ENCODE results near the gene TSPAN13.

DNA sequence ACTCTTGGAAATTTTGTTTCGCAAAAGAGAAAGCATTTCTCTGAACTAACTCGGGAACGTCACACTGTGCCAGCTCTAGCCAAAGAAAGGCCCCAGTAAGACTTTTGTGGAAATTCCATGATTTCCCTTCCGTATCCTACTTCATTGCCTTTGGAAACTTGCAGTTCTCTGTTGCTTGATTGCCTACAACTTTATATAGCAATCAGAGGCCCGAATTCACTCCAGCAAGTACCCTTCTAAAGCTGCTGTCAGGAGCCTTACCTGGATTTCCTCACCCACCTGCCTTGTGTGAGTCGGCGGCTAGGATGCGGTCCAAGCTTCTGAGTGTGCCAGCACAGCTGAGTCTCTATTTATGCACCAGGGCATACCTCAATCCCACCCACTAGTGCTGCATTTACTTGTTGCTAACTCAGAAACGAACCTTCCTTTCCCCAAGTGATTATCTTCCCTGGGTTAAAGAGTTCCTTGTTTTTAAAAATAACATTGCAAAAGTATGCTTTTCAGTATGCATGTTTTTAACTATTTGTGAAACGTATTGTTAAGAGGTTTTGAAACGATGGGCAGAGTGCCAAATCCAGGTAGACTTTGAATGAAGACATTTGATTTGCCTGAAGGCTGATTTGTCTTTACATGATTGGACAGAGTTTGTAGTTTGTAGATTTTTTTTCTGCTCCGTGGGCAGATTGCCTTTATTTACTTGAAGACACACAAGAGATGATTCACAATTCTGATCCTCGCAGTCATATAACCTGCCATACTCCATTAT, 51.3 kb downstream of the TSPAN13 start, which contains the start of gene AGR2:
- TF ChIP-seq, protein P1, sequence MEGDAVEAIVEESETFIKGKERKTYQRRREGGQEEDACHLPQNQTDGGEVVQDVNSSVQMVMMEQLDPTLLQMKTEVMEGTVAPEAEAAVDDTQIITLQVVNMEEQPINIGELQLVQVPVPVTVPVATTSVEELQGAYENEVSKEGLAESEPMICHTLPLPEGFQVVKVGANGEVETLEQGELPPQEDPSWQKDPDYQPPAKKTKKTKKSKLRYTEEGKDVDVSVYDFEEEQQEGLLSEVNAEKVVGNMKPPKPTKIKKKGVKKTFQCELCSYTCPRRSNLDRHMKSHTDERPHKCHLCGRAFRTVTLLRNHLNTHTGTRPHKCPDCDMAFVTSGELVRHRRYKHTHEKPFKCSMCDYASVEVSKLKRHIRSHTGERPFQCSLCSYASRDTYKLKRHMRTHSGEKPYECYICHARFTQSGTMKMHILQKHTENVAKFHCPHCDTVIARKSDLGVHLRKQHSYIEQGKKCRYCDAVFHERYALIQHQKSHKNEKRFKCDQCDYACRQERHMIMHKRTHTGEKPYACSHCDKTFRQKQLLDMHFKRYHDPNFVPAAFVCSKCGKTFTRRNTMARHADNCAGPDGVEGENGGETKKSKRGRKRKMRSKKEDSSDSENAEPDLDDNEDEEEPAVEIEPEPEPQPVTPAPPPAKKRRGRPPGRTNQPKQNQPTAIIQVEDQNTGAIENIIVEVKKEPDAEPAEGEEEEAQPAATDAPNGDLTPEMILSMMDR (IDR thresholded peaks at IDR 0.05): no peak
- no peak for TF ChIP-seq SIN3A (IDR thresholded peaks at IDR 0.05; ENCODE audit: borderline replicate concordance, insufficient read depth, low read depth, low read length)
